ACHN (cell line): Measurements from ENCODE around the gene C17orf100.
A peak's percentile ranks its signal among the peaks of the same experiment; 100 is the strongest.
"Not testable (repeated sequence)": the region's sequence is repeated elsewhere in the genome, so short reads cannot be mapped to it uniquely, and the experiment has no call there.

Experiments
- DNase-seq: peaks from one replicate; pipeline ENCODE4 v3.0.0-alpha.2; 2015
- in situ Hi-C: cut with HindIII; loops from 2 replicates; pipeline ENCODE4 v1.10.0; 2017; ENCODE audit warnings: low sequenced_read_pairs, low pct_ligation_motif_present, low pct_unique_long_range_greater_than_20kb

C17orf100 gene

GRCh38 chr17:6639586-6640535 is 11.7 kb upstream of the C17orf100 start:
- in situ Hi-C loops, result no loop called here
- DNase-seq, result peak; percentile 53

DNA sequence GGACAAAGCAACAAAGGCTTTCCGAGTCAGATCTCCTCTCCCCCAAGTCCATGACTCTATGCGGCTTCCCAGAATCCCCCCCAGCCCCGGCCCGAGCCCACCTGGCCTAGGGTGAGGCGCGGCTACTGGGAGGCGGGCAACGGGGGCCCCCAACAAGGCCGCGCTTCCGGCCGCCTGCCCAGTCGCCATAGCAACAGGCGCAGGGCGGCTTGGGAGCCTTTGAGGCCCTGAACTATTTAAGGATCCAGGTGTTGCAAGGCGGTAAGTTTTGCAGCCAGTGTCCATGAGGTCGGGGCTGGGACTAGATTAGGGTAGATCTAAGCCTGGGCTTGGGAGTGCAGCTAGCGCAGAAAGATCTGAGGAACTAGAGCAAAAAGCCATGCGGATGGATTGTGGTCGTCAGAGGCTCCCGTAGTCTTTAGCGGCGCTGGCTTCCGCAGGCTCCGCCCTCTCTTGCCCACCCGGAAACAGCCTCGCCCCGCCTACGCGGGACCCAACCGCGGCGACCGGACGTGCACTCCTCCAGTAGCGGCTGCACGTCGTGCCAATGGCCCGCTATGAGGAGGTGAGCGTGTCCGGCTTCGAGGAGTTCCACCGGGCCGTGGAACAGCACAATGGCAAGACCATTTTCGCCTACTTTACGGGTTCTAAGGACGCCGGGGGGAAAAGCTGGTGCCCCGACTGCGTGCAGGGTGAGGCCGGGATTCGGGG is 10.9 kb upstream of the C17orf100 start, which contains the start of the genes KIAA0753 and TXNDC17:
TSS of gene KIAA0753 (minus strand) at position 176 of the 711 bp plus-strand sequence. CDS start 5,608 bp downstream, outside the sequence.
TSS of gene TXNDC17 (plus strand) at position 525 of the 711 bp plus-strand sequence. CDS start at position 548, 23 bp downstream.
- in situ Hi-C loops, result no loop called here
- DNase-seq, result peak; percentile 93

- in situ Hi-C loops, result no loop called here
- DNase-seq, result peak; percentile 16
These were observed 10.2 kb upstream of the C17orf100 start for GRCh38 chr17:6641247-6641863.

- no peak for DNase-seq
- in situ Hi-C loops, result no loop called here
These were observed 9.0 kb upstream of the C17orf100 start for GRCh38 chr17:6642592-6642991.

- in situ Hi-C loops, result no loop called here
- peak; percentile 84 for DNase-seq
These were observed 8.0 kb upstream of the C17orf100 start for GRCh38 chr17:6643451-6644125.

- DNase-seq, result peak; percentile 57
- in situ Hi-C loops, result no loop called here
These were observed 3.4 kb upstream of the C17orf100 start for GRCh38 chr17:6648181-6648580.

DNA sequence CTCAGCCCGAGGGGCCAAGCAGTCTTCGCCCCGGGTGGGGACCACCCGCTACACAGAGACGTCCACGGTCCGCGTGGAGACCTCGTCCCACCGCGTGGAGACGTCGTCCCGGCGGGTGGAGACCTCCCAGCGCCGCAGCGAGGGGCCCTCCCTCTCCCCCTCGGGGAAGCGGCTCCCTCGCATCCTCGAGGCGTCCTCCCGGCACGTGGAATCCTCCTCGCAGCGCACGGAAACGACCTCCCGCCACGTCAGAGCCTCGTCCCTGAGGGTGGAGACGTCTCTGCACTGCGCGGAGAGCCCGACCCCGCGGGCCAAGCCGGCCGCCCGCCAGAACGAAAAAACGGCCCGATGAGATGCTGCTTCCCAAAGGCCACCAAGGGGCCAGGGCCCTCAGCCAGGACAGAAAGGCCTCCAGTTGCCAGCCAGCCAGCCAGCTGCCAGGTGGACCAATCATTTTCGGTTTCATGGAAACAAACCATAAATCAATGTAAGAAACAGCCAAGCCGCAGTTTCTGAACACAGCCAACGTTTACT is 424 bp downstream of the C17orf100 start:
- no peak for DNase-seq
- in situ Hi-C loops, result no loop called here

DNA sequence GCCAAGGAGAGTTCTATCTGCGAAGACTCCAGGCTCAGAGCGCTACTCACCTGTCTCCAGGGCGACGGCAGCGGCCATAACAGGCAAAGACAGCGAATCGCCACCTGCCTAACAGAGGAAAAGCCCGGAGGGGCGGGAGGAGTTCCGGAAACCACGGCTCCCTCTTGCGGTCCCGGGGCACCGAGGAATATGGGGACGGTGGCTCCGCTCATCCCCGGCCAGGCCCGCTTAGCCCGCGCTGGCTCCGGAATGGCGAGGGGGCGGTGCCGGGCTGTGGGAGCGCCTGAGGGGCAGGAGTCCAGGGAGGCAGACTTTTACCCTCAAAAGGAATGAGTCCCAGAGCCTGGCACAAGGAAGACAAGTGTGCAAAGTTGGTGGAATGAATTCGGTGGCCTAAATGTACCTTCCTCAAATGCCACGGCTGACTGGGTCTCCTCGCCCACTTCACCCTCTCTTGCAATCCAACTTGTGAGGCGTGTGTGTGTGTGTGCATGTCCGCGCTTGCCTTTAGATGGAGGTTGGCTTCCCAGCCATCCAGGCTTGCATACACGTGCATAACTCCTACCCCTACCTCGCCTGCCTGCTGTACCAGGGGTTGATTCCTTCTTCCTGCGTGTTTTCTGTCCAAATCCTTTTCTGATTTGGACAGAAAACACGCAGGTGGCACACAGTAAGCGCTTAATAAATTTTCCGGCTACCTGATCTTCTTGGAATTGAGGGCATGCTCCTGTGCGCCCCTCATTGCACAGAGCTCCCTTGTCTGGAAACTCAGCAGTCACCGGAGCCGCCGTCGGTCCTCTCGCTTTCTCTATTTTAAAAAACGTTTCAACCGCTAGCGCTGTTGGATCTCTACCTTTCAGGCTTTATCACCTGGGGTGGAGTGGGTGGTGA is 3.5 kb downstream of the C17orf100 start:
- no peak for DNase-seq
- in situ Hi-C loops, result no loop called here

DNA sequence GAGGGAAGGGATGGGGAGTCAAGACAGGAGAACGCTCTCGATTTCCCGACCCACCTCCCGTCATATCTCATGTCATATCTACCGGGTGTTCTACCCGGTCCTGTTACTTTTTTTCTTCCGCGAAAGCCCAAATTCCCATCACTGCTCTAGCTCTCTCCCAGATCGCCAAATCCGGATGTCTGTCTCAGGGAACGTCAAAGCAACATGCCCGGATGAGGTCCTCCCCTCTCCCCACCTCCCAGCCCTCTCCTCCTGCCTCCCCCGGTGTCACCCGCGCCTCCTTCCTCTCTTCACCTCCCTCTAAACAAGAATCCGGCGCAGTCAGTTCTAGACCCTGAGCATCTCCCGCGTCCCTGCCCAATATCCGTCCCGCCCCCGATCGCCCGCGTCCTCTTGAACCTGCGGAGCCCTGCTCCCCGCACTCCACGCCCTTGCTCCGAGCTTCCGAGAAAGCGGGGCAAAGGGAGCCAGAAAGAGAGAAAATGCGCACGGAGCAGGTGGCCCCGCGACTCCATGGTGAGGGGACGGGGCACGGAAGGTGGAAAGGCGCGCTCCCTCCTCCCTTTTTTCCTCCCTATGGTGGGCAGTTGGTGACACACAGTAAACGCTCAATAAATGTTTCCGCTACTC is 4.3 kb downstream of the C17orf100 start:
- DNase-seq, in situ Hi-C loops: not testable (repeated sequence)

- DNase-seq, in situ Hi-C loops: not testable (repeated sequence)
These were observed 5.5 kb downstream of the C17orf100 start for GRCh38 chr17:6656797-6657632.

GRCh38 chr17:6657633-6658287 is 6.2 kb downstream of the C17orf100 start:
- in situ Hi-C loops, result no loop called here

GRCh38 chr17:6658411-6658810 is 6.8 kb downstream of the C17orf100 start:
- DNase-seq, in situ Hi-C loops: not testable (repeated sequence)

More at GRCh38 chr17:6657633-6658287, 6.2 kb downstream of the C17orf100 start:
- DNase-seq, result no peak

- in situ Hi-C loops, result no loop called here
These were observed 8.5 kb downstream of the C17orf100 start for GRCh38 chr17:6660101-6660500.

DNA sequence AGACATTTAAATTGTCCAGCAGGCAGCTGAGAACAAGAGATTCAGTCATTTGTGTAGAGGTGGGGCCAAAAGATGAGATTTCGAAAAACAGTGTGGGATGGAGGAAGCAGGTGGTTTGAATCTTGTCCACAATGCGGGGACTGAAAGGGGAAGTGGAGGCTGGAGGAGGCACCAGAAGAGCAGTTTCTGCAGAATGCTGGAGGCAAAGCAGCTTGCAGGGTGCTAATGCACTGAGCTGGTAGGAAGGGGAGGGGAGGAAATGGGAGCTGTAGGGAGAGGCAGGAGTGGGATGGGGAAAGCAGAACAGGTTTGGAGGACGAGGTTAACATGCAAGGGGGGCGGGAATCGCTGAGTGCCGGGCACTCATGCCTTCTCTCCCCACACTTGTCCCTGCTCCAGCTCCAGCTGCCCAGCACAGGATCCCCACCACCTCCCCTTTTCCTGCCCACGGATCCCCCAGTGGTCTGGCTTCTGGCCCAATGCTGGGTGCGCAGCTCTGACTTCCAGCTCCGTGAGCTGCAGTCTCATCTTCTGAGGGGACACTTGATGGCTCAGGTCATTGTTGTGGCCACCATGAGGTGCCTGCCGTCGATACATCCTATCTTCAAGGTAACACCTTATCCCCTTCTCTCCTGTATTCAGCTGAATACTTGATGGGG is 9.4 kb downstream of the C17orf100 start:
- in situ Hi-C loops, result no loop called here
- DNase-seq, result no peak

More at GRCh38 chr17:6660101-6660500, 8.5 kb downstream of the C17orf100 start:
- no peak for DNase-seq

DNA sequence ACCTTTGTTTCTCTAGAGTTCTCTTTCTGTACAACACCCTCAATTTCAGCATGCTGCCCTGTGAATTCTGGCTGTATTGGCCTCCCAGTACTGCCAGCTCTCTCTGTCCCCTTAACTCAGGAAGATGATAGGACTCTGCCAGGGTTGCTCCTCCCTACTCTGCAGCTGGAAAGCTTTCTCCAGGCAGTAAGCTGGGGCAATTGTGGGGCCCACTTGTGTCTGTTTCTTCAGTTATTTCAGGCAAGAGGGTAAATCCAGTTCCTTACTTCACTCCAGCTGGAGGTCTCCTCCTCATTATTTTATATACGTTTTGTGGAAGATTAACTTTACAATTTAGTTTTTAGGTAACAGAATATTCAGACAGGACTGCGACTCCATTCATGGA is 9.9 kb downstream of the C17orf100 start:
- no peak for DNase-seq

More for the DNA sequence above, 9.9 kb downstream of the C17orf100 start:
- in situ Hi-C loops, result no loop called here
